H9 (cell line): ENCODE measurements around the gene TNFRSF6B. TPM values are rescaled to one million over a fixed set of nuclear protein-coding genes. Genes with fewer than 3 reads are reported as not detected.

Experiments used
- DNase-seq: peaks from one replicate; pipeline ENCODE4 v3.0.0-alpha.2; 2017
- H2AFZ ChIP-seq: one replicate; pipeline ENCODE4 v1.6.1; 2013; ENCODE audit warnings: mild to moderate bottlenecking, low read length, control low read depth, moderate library complexity
- H2AK5ac ChIP-seq: 2 replicates; pipeline ENCODE4 v1.6.1; 2013; ENCODE audit warnings: low read length, control low read depth, mixed read lengths; ENCODE audit not compliant: insufficient read length
- H2BK120ac ChIP-seq: one replicate; pipeline ENCODE4 v1.6.1; 2013; ENCODE audit warnings: low read depth, mild to moderate bottlenecking, low read length, control low read depth, inconsistent platforms; ENCODE audit not compliant: poor library complexity, severe bottlenecking
- H2BK12ac ChIP-seq: 2 replicates; pipeline ENCODE4 v1.6.1; 2013; ENCODE audit warnings: low read length, control low read depth, mixed read lengths, low read depth; ENCODE audit not compliant: insufficient read length
- H2BK15ac ChIP-seq: 2 replicates; pipeline ENCODE4 v1.6.1; 2013; ENCODE audit warnings: low read depth, low read length, control low read depth
- H2BK20ac ChIP-seq: one replicate; pipeline ENCODE4 v1.6.1; 2013; ENCODE audit warnings: low read depth, mild to moderate bottlenecking, low read length, control low read depth, inconsistent platforms; ENCODE audit not compliant: poor library complexity, severe bottlenecking
- H2BK5ac ChIP-seq: 2 replicates; pipeline ENCODE4 v1.6.1; 2013; ENCODE audit warnings: low read length, control low read depth, mixed read lengths; ENCODE audit not compliant: insufficient read length
- H3K14ac ChIP-seq: 2 replicates; pipeline ENCODE4 v1.6.1; 2013; ENCODE audit warnings: low read length, control low read depth; ENCODE audit not compliant: insufficient read depth
- H3K18ac ChIP-seq: 2 replicates; pipeline ENCODE4 v1.6.1; 2013; ENCODE audit warnings: low read depth, mild to moderate bottlenecking, mixed read lengths, low read length, control low read depth; ENCODE audit not compliant: insufficient read length
- H3K23ac ChIP-seq: 2 replicates; pipeline ENCODE4 v1.6.1; 2013; ENCODE audit warnings: low read length, control low read depth, mixed read lengths, low read depth; ENCODE audit not compliant: insufficient read length
- H3K23me2 ChIP-seq: 2 replicates; pipeline ENCODE4 v1.6.1; 2013; ENCODE audit warnings: low read depth, mild to moderate bottlenecking, mixed read lengths, low read length, control low read depth; ENCODE audit not compliant: insufficient read length, poor library complexity, severe bottlenecking
- H3K27ac ChIP-seq: 2 replicates; pipeline ENCODE4 v1.5.1; 2013; ENCODE audit warnings: low read length, control low read depth, mixed read lengths, low read depth; ENCODE audit not compliant: insufficient read length
- H3K27me3 ChIP-seq: 2 replicates; pipeline ENCODE4 v1.6.1; 2013; ENCODE audit warnings: low read length, control low read depth, inconsistent platforms; ENCODE audit not compliant: insufficient read depth
- H3K4ac ChIP-seq: 2 replicates; pipeline ENCODE4 v1.6.1; 2013; ENCODE audit warnings: low read depth, mild to moderate bottlenecking, control low read depth, inconsistent platforms, low read length, moderate library complexity
- H3K4me1 ChIP-seq: 2 replicates; pipeline ENCODE4 v1.6.1; 2013; ENCODE audit warnings: low read length, control low read depth, inconsistent platforms; ENCODE audit not compliant: insufficient read depth
- H3K4me2 ChIP-seq: 2 replicates; pipeline ENCODE4 v1.6.1; 2013; ENCODE audit warnings: low read length, control low read depth, mixed read lengths; ENCODE audit not compliant: insufficient read length, insufficient read depth
- H3K56ac ChIP-seq: 2 replicates; pipeline ENCODE4 v1.6.1; 2013; ENCODE audit warnings: low read depth, mild to moderate bottlenecking, mixed read lengths, low read length, control low read depth; ENCODE audit not compliant: insufficient read length
- H3K79me1 ChIP-seq: 2 replicates; pipeline ENCODE4 v1.6.1; 2013; ENCODE audit warnings: low read depth, mild to moderate bottlenecking, moderate library complexity, low read length, control low read depth, inconsistent platforms; ENCODE audit not compliant: insufficient read depth, poor library complexity, severe bottlenecking
- H3K79me2 ChIP-seq: 2 replicates; pipeline ENCODE4 v1.6.1; 2013; ENCODE audit warnings: low read length, control low read depth, inconsistent platforms; ENCODE audit not compliant: insufficient read depth
- H3K9ac ChIP-seq: 2 replicates; pipeline ENCODE4 v1.6.1; 2013; ENCODE audit warnings: low read length, control low read depth, mixed read lengths; ENCODE audit not compliant: insufficient read length; ENCODE audit errors: extremely low read depth
- H3K9me3 ChIP-seq: one replicate; pipeline ENCODE4 v1.6.1; 2013; ENCODE audit warnings: low read depth, low read length, inconsistent platforms; ENCODE audit not compliant: control insufficient read depth
- H3T11ph ChIP-seq: one replicate; pipeline ENCODE4 v1.6.1; 2013; ENCODE audit warnings: mild to moderate bottlenecking, low read length, control low read depth, inconsistent platforms
- H4K20me1 ChIP-seq: one replicate; pipeline ENCODE4 v1.6.1; 2013; ENCODE audit not compliant: control insufficient read depth, insufficient read length, insufficient read depth
- H4K5ac ChIP-seq: 2 replicates; pipeline ENCODE4 v1.6.1; 2013; ENCODE audit warnings: low read depth, mild to moderate bottlenecking, mixed read lengths, low read length, control low read depth; ENCODE audit not compliant: insufficient read length
- H4K8ac ChIP-seq: replicated peaks from 2 replicates; pipeline ENCODE4 v1.6.1; 2013; ENCODE audit warnings: low read length, control low read depth, mixed read lengths, low read depth; ENCODE audit not compliant: insufficient read length
- H4K91ac ChIP-seq: 2 replicates; pipeline ENCODE4 v1.6.1; 2013; ENCODE audit warnings: low read depth, mild to moderate bottlenecking, moderate library complexity, mixed read lengths, low read length, control low read depth; ENCODE audit not compliant: insufficient read length
- H3K27ac Mint-ChIP-seq, 3 experiments: 2 replicates in 2 of 3; 3 replicates in 1 of 3; pipeline ENCODE4 v1.8.0; 2020 to 2021; ENCODE audit warnings: mixed read lengths in 3 of 3, mild to moderate bottlenecking in 1 of 3, moderate library complexity in 1 of 3
- H3K27me3 Mint-ChIP-seq: 2 replicates; pipeline ENCODE4 v1.8.0; 2021; ENCODE audit warnings: low read depth, mild to moderate bottlenecking, moderate library complexity, mixed read lengths
- H3K36me3 Mint-ChIP-seq, 3 experiments: 2 replicates in 2 of 3; 3 replicates in 1 of 3; pipeline ENCODE4 v1.8.0; 2020 to 2021; ENCODE audit warnings: low read depth in 3 of 3, mixed read lengths in 3 of 3; ENCODE audit not compliant: insufficient read depth in 1 of 3
- H3K4me1 Mint-ChIP-seq, 2 experiments: 2 replicates each; pipeline ENCODE4 v1.8.0; 2020; ENCODE audit warnings: mixed read lengths in 2 of 2
- H3K4me3 Mint-ChIP-seq, 2 experiments: 2 replicates in 1 of 2; 3 replicates in 1 of 2; pipeline ENCODE4 v1.8.0; 2020 to 2021; ENCODE audit warnings: mild to moderate bottlenecking in 2 of 2, mixed read lengths in 2 of 2, moderate library complexity in 1 of 2
- H3K9me3 Mint-ChIP-seq, 2 experiments: 2 replicates in 1 of 2; 3 replicates in 1 of 2; pipeline ENCODE4 v1.8.0; 2020; ENCODE audit warnings: mild to moderate bottlenecking in 2 of 2, mixed read lengths in 2 of 2, moderate library complexity in 1 of 2
- WGBS: extraction: QIAGEN DNeasy Blood & Tissue Kit; methylation state at CpG from one replicate; pipeline ENCODE4 v1.1.7; 2013; ENCODE audit warnings: missing lambda C conversion rate, low lambda C conversion rate, mixed read lengths; ENCODE audit not compliant: insufficient read length; ENCODE audit errors: extremely low coverage; 5-methylcytosine and 5-hydroxymethylcytosine counted together
- total RNA-seq: library from RNA; stranded (reverse); gene quantifications from 2 replicates; pipeline ENCODE4 v1.2.1, GENCODE V29; 2021
- TF ChIP-seq, protein P1 (sequence below): fragments of 200-600 bp; sonication (generic); conservative IDR thresholded peaks from 3 replicates; pipeline ENCODE4 v1.8.0; 2021; ENCODE audit warnings: antibody characterized with exemption, mild to moderate bottlenecking

Gene TNFRSF6B
- total RNA-seq, 1 experiment from 2014 or later, result not detected

DNA sequence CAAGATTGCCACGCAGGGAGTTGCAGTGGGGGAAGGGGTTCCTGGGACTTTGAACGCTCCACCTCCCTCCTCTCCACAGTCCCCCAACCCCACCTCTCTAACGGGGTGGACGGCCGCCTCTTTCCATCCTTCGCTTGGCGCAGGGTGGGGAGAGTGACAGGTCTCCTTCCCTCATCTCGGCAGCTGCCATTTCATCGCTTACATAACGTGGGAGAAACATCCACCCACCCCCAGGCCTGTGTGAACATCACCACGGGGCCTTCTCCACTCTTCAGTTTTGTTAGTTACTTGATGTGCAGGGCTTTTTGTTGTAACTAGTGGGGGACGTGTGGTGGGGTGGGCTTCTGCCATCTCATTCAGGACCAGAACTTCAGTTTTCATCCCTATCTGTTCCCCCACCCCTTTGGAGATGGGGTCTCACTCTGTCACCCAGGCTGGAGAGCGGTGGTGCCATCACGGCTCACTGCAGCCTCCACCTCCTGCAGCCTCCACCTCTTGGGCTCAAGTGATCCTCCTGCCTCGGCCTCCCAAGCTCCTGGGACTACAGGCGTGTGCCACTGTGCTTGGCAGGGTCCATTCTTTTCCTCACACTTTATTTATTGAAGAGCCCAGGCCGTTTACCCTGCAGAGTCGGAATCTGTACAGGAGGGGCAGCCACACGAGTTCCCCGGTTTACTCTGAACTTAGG, 20.6 kb upstream of the TNFRSF6B start:
- no peak overlapping the region for H3T11ph ChIP-seq
- no peak overlapping the region for H3K56ac ChIP-seq
- Mint-ChIP-seq H3K27ac (no peak overlapping the region), H3K4me3 (no peak overlapping the region), H3K27me3 (no peaks in the 10 kb centered on the region), H3K36me3 (peaks cover 14 to 35% (median 34%) of the 10 kb centered on the region in 3 experiments; a peak in 6 of 7 replicates), H3K9me3 (no peaks in the 10 kb centered on the region; a peak in 1 of 5 replicates), H3K4me1 (no peaks in the 10 kb centered on the region)
- H2BK12ac ChIP-seq, result no peak overlapping the region
- no peak overlapping the region for H2BK5ac ChIP-seq
- H3K14ac ChIP-seq, result no peak overlapping the region
- no peak overlapping the region for H3K23ac ChIP-seq
- H4K91ac ChIP-seq, result no peak overlapping the region
- no peaks in the 10 kb centered on the region for H3K27me3 ChIP-seq
- no peak overlapping the region for H2AFZ ChIP-seq
- no peak overlapping the region for H3K9ac ChIP-seq
- no peaks in the 10 kb centered on the region for H4K20me1 ChIP-seq
- H2BK120ac ChIP-seq, result no peak overlapping the region
- WGBS, result no CpG with 5 or more reads among the region's 20 CpGs
- no peak overlapping the region for H2BK20ac ChIP-seq
- H4K5ac ChIP-seq, result no peak overlapping the region
- no peaks in the 10 kb centered on the region for H3K4me1 ChIP-seq
- H3K79me2 ChIP-seq, result no peaks in the 10 kb centered on the region
- H3K27ac ChIP-seq, result no peak overlapping the region
- no peak overlapping the region for H3K4me2 ChIP-seq
- no peaks in the 10 kb centered on the region for H3K9me3 ChIP-seq
- H3K23me2 ChIP-seq, result no peaks in the 10 kb centered on the region
- no peak overlapping the region for H2AK5ac ChIP-seq
- H4K8ac ChIP-seq, result no peak overlapping the region
- TF ChIP-seq, protein P1, sequence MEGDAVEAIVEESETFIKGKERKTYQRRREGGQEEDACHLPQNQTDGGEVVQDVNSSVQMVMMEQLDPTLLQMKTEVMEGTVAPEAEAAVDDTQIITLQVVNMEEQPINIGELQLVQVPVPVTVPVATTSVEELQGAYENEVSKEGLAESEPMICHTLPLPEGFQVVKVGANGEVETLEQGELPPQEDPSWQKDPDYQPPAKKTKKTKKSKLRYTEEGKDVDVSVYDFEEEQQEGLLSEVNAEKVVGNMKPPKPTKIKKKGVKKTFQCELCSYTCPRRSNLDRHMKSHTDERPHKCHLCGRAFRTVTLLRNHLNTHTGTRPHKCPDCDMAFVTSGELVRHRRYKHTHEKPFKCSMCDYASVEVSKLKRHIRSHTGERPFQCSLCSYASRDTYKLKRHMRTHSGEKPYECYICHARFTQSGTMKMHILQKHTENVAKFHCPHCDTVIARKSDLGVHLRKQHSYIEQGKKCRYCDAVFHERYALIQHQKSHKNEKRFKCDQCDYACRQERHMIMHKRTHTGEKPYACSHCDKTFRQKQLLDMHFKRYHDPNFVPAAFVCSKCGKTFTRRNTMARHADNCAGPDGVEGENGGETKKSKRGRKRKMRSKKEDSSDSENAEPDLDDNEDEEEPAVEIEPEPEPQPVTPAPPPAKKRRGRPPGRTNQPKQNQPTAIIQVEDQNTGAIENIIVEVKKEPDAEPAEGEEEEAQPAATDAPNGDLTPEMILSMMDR, result no peak
- H3K18ac ChIP-seq, result no peak overlapping the region
- DNase-seq, result no peak
- no peaks in the 10 kb centered on the region for H3K79me1 ChIP-seq
- no peak overlapping the region for H3K4ac ChIP-seq
- no peak overlapping the region for H2BK15ac ChIP-seq
